HepG2 (cell line): ENCODE results near the gene TUBG2. TPM values are rescaled to one million over a fixed set of nuclear protein-coding genes. Genes with fewer than 3 reads are reported as not detected.

Experiments
- AGO1 ChIP-seq: fragments of 200-400 bp; formaldehyde crosslinking; IDR thresholded peaks from 2 replicates; pipeline ENCODE4 v1.6.1; 2017; ENCODE audit warnings: mild to moderate bottlenecking, low read depth, low read length, moderate library complexity; ENCODE audit not compliant: poor library complexity, severe bottlenecking
- ARID4A ChIP-seq: sonication (generic); formaldehyde crosslinking; IDR thresholded peaks from 2 replicates; pipeline ENCODE4 v1.5.0; 2020; ENCODE audit warnings: mild to moderate bottlenecking, missing genetic modification reagents, borderline replicate concordance
- ATF7 ChIP-seq, 2 experiments: fragments of 450-650 bp in 1 of 2; sonication (generic) in 1 of 2; formaldehyde crosslinking in 1 of 2; IDR thresholded peaks; 2 replicates each; pipeline versions ENCODE4 v1.4.0 to v1.6.1; 2016 to 2020; ENCODE audit warnings: antibody characterized with exemption in 1 of 2, mild to moderate bottlenecking in 1 of 2, missing genetic modification reagents in 1 of 2
- CEBPG ChIP-seq: IDR thresholded peaks from 2 replicates; pipeline ENCODE4 v1.6.1; 2016
- FOXA3 ChIP-seq: IDR thresholded peaks from 2 replicates; pipeline ENCODE4 v1.6.1; 2016; ENCODE audit warnings: missing genetic modification reagents, missing compliant biosample characterization
- HNF4A ChIP-seq: sonication (generic); formaldehyde crosslinking; IDR thresholded peaks from 2 replicates; pipeline ENCODE4 v1.4.0; 2020; ENCODE audit warnings: missing genetic modification reagents
- LBX2 ChIP-seq: sonication (generic); formaldehyde crosslinking; IDR thresholded peaks from 2 replicates; pipeline ENCODE4 v1.5.0; 2020; ENCODE audit warnings: missing genetic modification reagents, mild to moderate bottlenecking, borderline replicate concordance
- LCORL ChIP-seq, 2 experiments: fragments of 450-650 bp in 1 of 2; sonication (generic) in 1 of 2; formaldehyde crosslinking in 1 of 2; IDR thresholded peaks; 2 replicates each; pipeline versions ENCODE4 v1.5.0 to v1.6.1; 2017 to 2020; ENCODE audit warnings: antibody characterized with exemption in 1 of 2, missing genetic modification reagents in 1 of 2
- NR1H2 ChIP-seq: sonication (generic); formaldehyde crosslinking; IDR thresholded peaks from 2 replicates; pipeline ENCODE4 v1.8.1; 2022; ENCODE audit warnings: low read depth, missing genetic modification reagents, borderline replicate concordance
- RERE ChIP-seq: IDR thresholded peaks from 2 replicates; pipeline ENCODE4 v1.6.1; 2016; ENCODE audit warnings: low read depth, missing genetic modification reagents, missing compliant biosample characterization
- SOX5 ChIP-seq: IDR thresholded peaks from 2 replicates; pipeline ENCODE4 v1.6.1; 2016; ENCODE audit warnings: borderline replicate concordance
- ZNF124 ChIP-seq: sonication (generic); formaldehyde crosslinking; IDR thresholded peaks from 2 replicates; pipeline ENCODE4 v1.4.0; 2020; ENCODE audit warnings: missing genetic modification reagents
- ZNF276 ChIP-seq: sonication (generic); formaldehyde crosslinking; IDR thresholded peaks from 2 replicates; pipeline ENCODE4 v1.4.0; 2020; ENCODE audit warnings: mild to moderate bottlenecking, low read depth, missing genetic modification reagents
- ZNF33A ChIP-seq: sonication (generic); formaldehyde crosslinking; IDR thresholded peaks from 2 replicates; pipeline ENCODE4 v1.5.1; 2020; ENCODE audit warnings: missing genetic modification reagents, mild to moderate bottlenecking, moderate library complexity, borderline replicate concordance
- ZSCAN25 ChIP-seq: sonication (generic); formaldehyde crosslinking; IDR thresholded peaks from 2 replicates; pipeline ENCODE4 v1.8.0; 2022; ENCODE audit warnings: mild to moderate bottlenecking, missing genetic modification reagents
- polyA plus RNA-seq, 8 experiments: library from polyadenylated mRNA; depleted of rRNA in 3 of 8; stranded (reverse) in 7 of 8; unstranded in 1 of 8; fragments of >200 nt; fragmentation: Illumina TruSeq in 4 of 8; extraction: Trizol in 4 of 8; gene quantifications; 2 replicates each; pipeline versions ENCODE4 v1.2.1 to v1.2.3, GENCODE V29; 2011 to 2016; ENCODE audit warnings: low read depth in 4 of 8, missing spikeins in 1 of 8, mixed read lengths in 1 of 8; ENCODE audit not compliant: insufficient read depth in 1 of 8
- total RNA-seq, 5 experiments: library from RNA; depleted of rRNA; stranded (reverse); fragments of >200 nt; fragmentation: Illumina TruSeq; extraction: Trizol; gene quantifications; 2 replicates each; pipeline ENCODE4 v1.2.3, GENCODE V29; 2016; ENCODE audit warnings: low read depth in 1 of 5

The TUBG2 gene
- total and polyA plus RNA-seq, 2 of the 13 experiments (the other 11 are each of a cell fraction or from before 2014, with no cell fraction given), result 16.0 to 42.3 TPM

- TF ChIP-seq ATF7 (IDR thresholded peaks at IDR 0.05) (no peak), ATF7 (CRISPR knock-in tag; IDR thresholded peaks at IDR 0.05) (no peak), ZSCAN25 (CRISPR knock-in tag) (peak; percentile 55; the same call in 1 of the 2 replicates), AGO1 (no peak), LBX2 (CRISPR knock-in tag) (0 out of 2 replicates have a peak, but pooled peaks have one; percentile 43), RERE (CRISPR knock-in tag) (peak; percentile 73), FOXA3 (CRISPR knock-in tag) (peak; percentile 45; the same call in 1 of the 2 replicates), CEBPG (CRISPR knock-in tag) (peak; percentile 3; the same call in 1 of the 2 replicates), ZNF276 (CRISPR knock-in tag) (no peak), LCORL (IDR thresholded peaks at IDR 0.05) (no peak), LCORL (CRISPR knock-in tag; IDR thresholded peaks at IDR 0.05) (no peak), ZNF33A (peak; percentile 100), ARID4A (CRISPR knock-in tag) (peak; percentile 81; the same call in 1 of the 2 replicates), NR1H2 (CRISPR knock-in tag) (no peak), ZNF124 (peak; percentile 83), SOX5 (peak; percentile 41; the same call in 1 of the 2 replicates), HNF4A (CRISPR knock-in tag) (no peak)
Measured at GRCh38 chr17:42659079-42659931, at the start of gene TUBG2 (continued).
